Peyer's patch (tissue), 4 donors: ENCODE measurements around the gene UQCRQ. TPM values are rescaled to one million over a fixed set of nuclear protein-coding genes. Genes with fewer than 3 reads are reported as not detected.

Experiments
- DNase-seq, 3 donors: peaks; one replicate each; pipeline ENCODE4 v3.0.0-alpha.2; 2017 to 2019
- H3K27ac ChIP-seq, 4 donors: fragments of 200-600 bp; sonication (generic); one replicate each; pipeline ENCODE4 v1.5.1; 2016 to 2019
- H3K27me3 ChIP-seq, 2 donors: fragments of 200-600 bp; sonication (generic); one replicate each; pipeline ENCODE4 v1.5.1; 2019
- H3K36me3 ChIP-seq, 3 donors: fragments of 200-600 bp; sonication (generic); one replicate each; pipeline ENCODE4 v1.5.1; 2016 to 2019
- H3K4me1 ChIP-seq, 4 donors: fragments of 200-600 bp; sonication (generic); one replicate each; pipeline ENCODE4 v1.5.1; 2016 to 2019
- H3K4me3 ChIP-seq, 4 donors: fragments of 200-600 bp; sonication (generic); 1 replicate in 3 of 4; 2 replicates in 1 of 4; pipeline ENCODE4 v1.5.1; 2016 to 2019; ENCODE audit warnings: mild to moderate bottlenecking in 1 of 4
- H3K9me3 ChIP-seq, 4 donors: fragments of 200-600 bp; sonication (generic); one replicate each; pipeline ENCODE4 v1.5.1; 2016 to 2019; ENCODE audit warnings: mild to moderate bottlenecking in 1 of 4
- POLR2A ChIP-seq, 2 donors: fragments of 450-650 bp; IDR thresholded peaks; one replicate each; pipeline ENCODE4 v1.5.1; 2017; ENCODE audit warnings: antibody characterized with exemption in 2 of 2, mild to moderate bottlenecking in 2 of 2, moderate library complexity in 2 of 2
- total RNA-seq, 4 donors: library from RNA; depleted of rRNA; stranded (reverse); fragments of >200 nt; gene quantifications; one replicate each; pipeline ENCODE4 v1.1.0, GENCODE V29; 2016
- TF ChIP-seq, protein P1 (sequence below), 6 experiments: fragments of 450-650 bp in 4 of 6; fragments of 200-600 bp in 2 of 6; sonication (generic) in 1 of 6; IDR thresholded peaks; one replicate each; pipeline ENCODE4 v1.5.1; 2017 to 2019; ENCODE audit warnings: antibody characterized with exemption in 6 of 6, mild to moderate bottlenecking in 3 of 6, moderate library complexity in 1 of 6

Gene UQCRQ
- total RNA-seq, 4 donors from 2014 or later = 71.8 to 366 (median 196) TPM

- Histone ChIP-seq H3K36me3 (no peaks in the 10 kb centered on the region), H3K4me3 (no peak overlapping the region), H3K4me1 (peaks cover 0 to 40% (median 4%) of the 10 kb centered on the region in 4 donors), H3K9me3 (no peaks in the 10 kb centered on the region), H3K27me3 (no peaks in the 10 kb centered on the region), H3K27ac (peak overlapping the region in 3 of 4 donors; percentile 74 to 93 (median 91))
- TF ChIP-seq, protein P1, sequence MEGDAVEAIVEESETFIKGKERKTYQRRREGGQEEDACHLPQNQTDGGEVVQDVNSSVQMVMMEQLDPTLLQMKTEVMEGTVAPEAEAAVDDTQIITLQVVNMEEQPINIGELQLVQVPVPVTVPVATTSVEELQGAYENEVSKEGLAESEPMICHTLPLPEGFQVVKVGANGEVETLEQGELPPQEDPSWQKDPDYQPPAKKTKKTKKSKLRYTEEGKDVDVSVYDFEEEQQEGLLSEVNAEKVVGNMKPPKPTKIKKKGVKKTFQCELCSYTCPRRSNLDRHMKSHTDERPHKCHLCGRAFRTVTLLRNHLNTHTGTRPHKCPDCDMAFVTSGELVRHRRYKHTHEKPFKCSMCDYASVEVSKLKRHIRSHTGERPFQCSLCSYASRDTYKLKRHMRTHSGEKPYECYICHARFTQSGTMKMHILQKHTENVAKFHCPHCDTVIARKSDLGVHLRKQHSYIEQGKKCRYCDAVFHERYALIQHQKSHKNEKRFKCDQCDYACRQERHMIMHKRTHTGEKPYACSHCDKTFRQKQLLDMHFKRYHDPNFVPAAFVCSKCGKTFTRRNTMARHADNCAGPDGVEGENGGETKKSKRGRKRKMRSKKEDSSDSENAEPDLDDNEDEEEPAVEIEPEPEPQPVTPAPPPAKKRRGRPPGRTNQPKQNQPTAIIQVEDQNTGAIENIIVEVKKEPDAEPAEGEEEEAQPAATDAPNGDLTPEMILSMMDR (IDR thresholded peaks at IDR 0.05) = no peak
- no peak for TF ChIP-seq POLR2A (IDR thresholded peaks at IDR 0.05)
- DNase-seq = no peak
Observed at GRCh38 chr5:132840896-132841295, 25.5 kb upstream of the UQCRQ start.

GRCh38 chr5:132841305-132841704 lies 25.1 kb upstream of the UQCRQ start:
- TF ChIP-seq, protein P1 (IDR thresholded peaks at IDR 0.05) = no peak
- TF ChIP-seq POLR2A (IDR thresholded peaks at IDR 0.05) = no peak
- H3K36me3 ChIP-seq = no peaks in the 10 kb centered on the region
- no peaks in the 10 kb centered on the region for H3K9me3 ChIP-seq
- H3K27ac ChIP-seq = peak overlapping the region in 1 of 4 donors; percentile 91
- H3K4me1 ChIP-seq = peaks cover 0 to 40% (median 4%) of the 10 kb centered on the region in 4 donors
- no peak for DNase-seq
- no peaks in the 10 kb centered on the region for H3K27me3 ChIP-seq
- H3K4me3 ChIP-seq = no peak overlapping the region

- no peaks in the 10 kb centered on the region for H3K4me1 ChIP-seq
- no peaks in the 10 kb centered on the region for H3K9me3 ChIP-seq
- no peak for TF ChIP-seq POLR2A (IDR thresholded peaks at IDR 0.05)
- TF ChIP-seq, protein P1 (IDR thresholded peaks at IDR 0.05) = no peak
- H3K36me3 ChIP-seq = no peaks in the 10 kb centered on the region
- H3K4me3 ChIP-seq = no peak overlapping the region
- H3K27ac ChIP-seq = no peak overlapping the region
- H3K27me3 ChIP-seq = no peaks in the 10 kb centered on the region
- DNase-seq = no peak
Observed at GRCh38 chr5:132848270-132848669, 18.2 kb upstream of the UQCRQ start.

GRCh38 chr5:132849347-132849746 lies 17.1 kb upstream of the UQCRQ start:
- no peak overlapping the region for H3K4me3 ChIP-seq
- no peaks in the 10 kb centered on the region for H3K36me3 ChIP-seq
- no peak overlapping the region for H3K27ac ChIP-seq
- no peaks in the 10 kb centered on the region for H3K27me3 ChIP-seq
- no peak for TF ChIP-seq POLR2A (IDR thresholded peaks at IDR 0.05)
- TF ChIP-seq, protein P1 (IDR thresholded peaks at IDR 0.05) = no peak
- H3K9me3 ChIP-seq = no peaks in the 10 kb centered on the region
- no peak for DNase-seq
- H3K4me1 ChIP-seq = no peaks in the 10 kb centered on the region

DNA sequence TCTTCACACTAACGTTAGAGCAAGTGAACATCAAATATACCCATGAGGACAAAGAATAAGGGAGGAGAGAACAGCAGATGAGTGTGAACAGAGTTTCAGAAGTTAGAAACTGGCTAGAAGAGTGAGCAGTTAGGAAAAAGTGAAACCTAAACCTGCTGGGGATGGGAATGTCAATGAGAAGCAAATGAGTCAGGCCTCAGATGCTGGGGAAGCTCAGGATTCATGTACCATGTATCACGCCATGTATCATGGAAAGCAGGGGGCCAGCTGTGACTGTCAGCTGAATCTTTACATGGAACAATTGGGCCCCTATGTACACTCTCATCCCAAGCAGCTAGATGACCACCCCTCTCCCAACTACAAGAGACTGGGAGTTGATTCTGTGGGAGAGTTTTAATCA lies 16.4 kb upstream of the UQCRQ start:
- no peaks in the 10 kb centered on the region for H3K4me1 ChIP-seq
- no peaks in the 10 kb centered on the region for H3K9me3 ChIP-seq
- TF ChIP-seq POLR2A (IDR thresholded peaks at IDR 0.05) = no peak
- TF ChIP-seq, protein P1 (IDR thresholded peaks at IDR 0.05) = no peak
- DNase-seq = no peak
- H3K36me3 ChIP-seq = no peaks in the 10 kb centered on the region
- H3K27me3 ChIP-seq = no peaks in the 10 kb centered on the region
- H3K4me3 ChIP-seq = no peak overlapping the region
- H3K27ac ChIP-seq = no peak overlapping the region

DNA sequence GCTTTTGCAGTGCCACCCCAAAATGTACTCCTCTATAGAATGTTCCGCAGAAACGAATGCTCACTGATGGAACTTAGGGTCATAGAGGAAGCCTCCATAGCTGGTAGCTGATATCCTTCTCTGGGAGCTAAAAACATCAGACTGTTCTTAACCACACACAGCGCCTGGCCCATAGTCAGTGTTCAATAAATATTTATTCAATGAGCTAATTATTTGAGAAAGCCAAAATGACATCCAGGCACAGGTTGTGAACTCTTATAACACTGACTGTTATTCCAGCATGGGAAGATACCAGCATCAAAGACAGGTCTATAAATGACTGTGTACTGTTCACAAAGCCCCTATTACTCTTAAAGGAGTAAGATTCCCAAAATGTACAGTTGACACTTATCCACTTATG lies 13.1 kb upstream of the UQCRQ start:
- no peaks in the 10 kb centered on the region for H3K36me3 ChIP-seq
- no peaks in the 10 kb centered on the region for H3K4me1 ChIP-seq
- no peak overlapping the region for H3K27ac ChIP-seq
- TF ChIP-seq POLR2A (IDR thresholded peaks at IDR 0.05) = no peak
- TF ChIP-seq, protein P1 (IDR thresholded peaks at IDR 0.05) = no peak
- no peaks in the 10 kb centered on the region for H3K9me3 ChIP-seq
- DNase-seq = no peak
- no peaks in the 10 kb centered on the region for H3K27me3 ChIP-seq
- no peak overlapping the region for H3K4me3 ChIP-seq
